Loucy (cell line): Measurements from ENCODE around the gene CLDN5.

Experiments
- EZH2phosphoT487 ChIP-seq: fragments of 200-600 bp; IDR thresholded peaks from 2 replicates; pipeline ENCODE4 v1.6.1; 2018; ENCODE audit warnings: antibody characterized with exemption, mild to moderate bottlenecking, moderate library complexity, borderline replicate concordance
- TF ChIP-seq, protein P1 (sequence below): fragments of 200-600 bp; sonication (generic); conservative IDR thresholded peaks from 2 replicates; pipeline ENCODE4 v1.5.1; 2014; ENCODE audit warnings: mild to moderate bottlenecking, antibody characterized with exemption, low read length

DNA sequence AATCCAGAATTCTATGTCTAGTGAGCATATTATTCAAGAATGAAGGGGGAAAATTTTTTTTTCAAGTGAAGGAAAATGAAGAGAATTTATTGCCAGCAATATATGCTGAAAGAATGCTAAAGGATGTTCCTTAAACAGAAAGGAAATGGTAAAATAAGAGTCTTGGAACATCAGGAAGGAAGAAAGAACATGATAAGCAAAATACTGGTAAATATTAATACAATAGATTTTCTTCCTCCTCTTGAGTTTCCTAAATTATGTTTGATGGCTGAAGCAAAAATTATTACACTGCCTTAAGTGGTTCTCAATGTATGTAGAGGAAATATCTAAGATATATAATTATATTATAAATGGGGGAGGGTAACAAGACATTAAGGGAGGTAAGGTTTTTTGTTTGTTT lies 9.6 kb upstream of the CLDN5 start:
- TF ChIP-seq EZH2phosphoT487 = no peak
- TF ChIP-seq, protein P1, sequence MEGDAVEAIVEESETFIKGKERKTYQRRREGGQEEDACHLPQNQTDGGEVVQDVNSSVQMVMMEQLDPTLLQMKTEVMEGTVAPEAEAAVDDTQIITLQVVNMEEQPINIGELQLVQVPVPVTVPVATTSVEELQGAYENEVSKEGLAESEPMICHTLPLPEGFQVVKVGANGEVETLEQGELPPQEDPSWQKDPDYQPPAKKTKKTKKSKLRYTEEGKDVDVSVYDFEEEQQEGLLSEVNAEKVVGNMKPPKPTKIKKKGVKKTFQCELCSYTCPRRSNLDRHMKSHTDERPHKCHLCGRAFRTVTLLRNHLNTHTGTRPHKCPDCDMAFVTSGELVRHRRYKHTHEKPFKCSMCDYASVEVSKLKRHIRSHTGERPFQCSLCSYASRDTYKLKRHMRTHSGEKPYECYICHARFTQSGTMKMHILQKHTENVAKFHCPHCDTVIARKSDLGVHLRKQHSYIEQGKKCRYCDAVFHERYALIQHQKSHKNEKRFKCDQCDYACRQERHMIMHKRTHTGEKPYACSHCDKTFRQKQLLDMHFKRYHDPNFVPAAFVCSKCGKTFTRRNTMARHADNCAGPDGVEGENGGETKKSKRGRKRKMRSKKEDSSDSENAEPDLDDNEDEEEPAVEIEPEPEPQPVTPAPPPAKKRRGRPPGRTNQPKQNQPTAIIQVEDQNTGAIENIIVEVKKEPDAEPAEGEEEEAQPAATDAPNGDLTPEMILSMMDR = no peak
